ENCODE results near the gene PMEL.
"Not testable (repeated sequence)": the region's sequence is repeated elsewhere in the genome, so short reads cannot be mapped to it uniquely, and the experiment has no call there.

Gene PMEL

GRCh38 chr12:55983232-55983842 is 17.5 kb upstream of the PMEL start:
- DNase-seq (ENCODE audit: low read depth in 3 of 3), result no peak

- DNase-seq (ENCODE audit: low read depth in 3 of 3), result no peak
Measured at GRCh38 chr12:55982319-55982936, 16.6 kb upstream of the PMEL start.

- not testable (repeated sequence) for DNase-seq (ENCODE audit: low read depth in 3 of 3)
Measured at GRCh38 chr12:55981882-55982281, 16.0 kb upstream of the PMEL start.

- no peak for DNase-seq (ENCODE audit: low read depth in 3 of 3)
Measured at GRCh38 chr12:55979069-55979468, 13.2 kb upstream of the PMEL start.

- no peak for DNase-seq (ENCODE audit: low read depth in 3 of 3)
Measured at GRCh38 chr12:55978393-55978792, 12.6 kb upstream of the PMEL start.

DNA sequence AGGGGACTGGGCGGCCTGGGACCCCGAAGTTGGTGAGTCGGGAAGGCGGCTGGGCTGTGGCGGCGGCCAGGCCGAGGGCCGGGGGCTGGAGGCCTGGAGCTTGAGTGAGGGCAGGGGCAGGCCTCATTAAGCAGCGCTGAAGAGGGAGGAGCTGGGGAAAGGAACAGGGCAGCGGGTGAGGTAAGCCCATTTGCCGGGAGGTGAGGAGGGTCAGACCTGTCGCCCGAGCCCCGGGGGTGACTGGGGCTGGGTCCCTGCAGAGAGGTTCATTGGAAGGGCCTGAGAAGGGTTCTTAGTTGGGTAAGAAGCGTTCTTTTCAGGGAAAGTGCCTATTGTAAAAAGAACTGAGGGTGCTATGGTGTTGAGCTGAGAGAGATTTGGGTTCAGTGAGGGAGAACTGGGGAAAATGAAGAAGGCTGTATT is 8.5 kb upstream of the PMEL start:
- peak in 2 of 3 donors; percentile 18 to 48 for DNase-seq (ENCODE audit: low read depth in 3 of 3)

DNA sequence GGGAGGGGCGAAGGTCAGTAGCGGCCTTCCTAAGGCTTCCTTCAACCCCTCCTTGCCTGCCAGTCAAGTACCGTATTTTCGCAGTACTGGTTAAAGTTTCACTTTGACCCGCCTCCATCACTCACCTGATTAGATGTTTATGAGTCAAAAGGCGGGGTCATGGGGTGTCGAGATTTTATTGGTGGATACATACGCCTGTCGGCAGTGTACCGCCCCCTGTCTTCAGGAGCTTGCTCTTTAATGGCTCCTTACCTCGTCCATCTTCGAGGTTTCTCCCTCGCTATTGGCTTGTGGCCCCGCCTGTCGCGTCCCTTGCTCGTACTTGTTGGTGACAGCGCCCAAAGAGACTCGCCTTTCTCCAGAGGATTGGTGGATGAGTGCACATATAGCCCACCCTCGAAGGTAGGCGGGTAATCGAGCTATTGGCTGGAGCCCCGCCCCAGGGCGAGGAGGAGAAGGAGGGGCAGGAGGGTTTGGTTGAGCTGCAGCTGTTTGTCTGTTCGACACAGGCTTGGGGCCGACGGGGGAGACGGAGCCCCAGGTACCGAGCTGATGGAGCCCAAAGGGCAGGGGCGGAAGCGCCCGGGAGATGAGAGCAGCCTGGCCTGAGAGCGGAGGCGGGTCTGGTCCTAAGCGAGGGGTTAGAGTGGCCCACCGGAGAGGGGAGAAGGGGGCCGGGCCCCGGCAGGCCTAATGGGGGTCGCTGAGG is 7.9 kb upstream of the PMEL start, which contains the start of gene RAB5B:
Gene RAB5B (plus strand): TSS at position 480 of the 709 bp plus-strand sequence. CDS start 12,883 bp downstream, outside the sequence.
- DNase-seq (ENCODE audit: low read depth in 3 of 3), result peak; percentile 91 to 99 (median 95)

DNA sequence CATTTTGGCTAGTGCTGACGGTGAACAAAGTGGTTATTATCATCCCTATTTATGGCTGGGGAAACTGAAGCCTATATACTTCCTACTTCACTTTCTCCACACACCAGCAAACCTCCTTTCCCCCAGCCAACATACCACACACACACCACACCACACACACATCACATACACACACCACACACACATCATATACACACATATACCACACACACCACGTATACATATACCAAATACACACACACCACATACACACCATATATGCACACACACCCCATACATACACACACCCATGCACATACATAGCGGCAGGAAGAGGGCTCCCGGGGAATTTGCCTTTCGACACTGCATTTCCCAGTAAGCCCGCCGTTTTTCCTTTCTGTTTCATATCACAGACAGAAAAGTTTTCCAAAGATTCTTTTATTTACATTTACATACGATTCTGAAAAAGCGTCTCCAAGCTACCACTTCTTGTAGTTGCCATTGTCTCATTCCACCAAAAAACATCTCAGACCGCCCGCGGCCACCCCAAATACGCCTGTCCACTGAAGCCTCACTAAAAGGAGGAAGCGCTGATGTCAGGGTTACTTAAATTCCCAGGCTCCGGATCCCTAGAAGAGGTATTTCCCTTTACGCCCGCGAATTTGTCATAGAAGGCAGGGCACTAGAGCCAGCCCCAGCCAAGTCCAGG is 7.2 kb upstream of the PMEL start:
- DNase-seq (ENCODE audit: low read depth in 3 of 3), result no peak

DNA sequence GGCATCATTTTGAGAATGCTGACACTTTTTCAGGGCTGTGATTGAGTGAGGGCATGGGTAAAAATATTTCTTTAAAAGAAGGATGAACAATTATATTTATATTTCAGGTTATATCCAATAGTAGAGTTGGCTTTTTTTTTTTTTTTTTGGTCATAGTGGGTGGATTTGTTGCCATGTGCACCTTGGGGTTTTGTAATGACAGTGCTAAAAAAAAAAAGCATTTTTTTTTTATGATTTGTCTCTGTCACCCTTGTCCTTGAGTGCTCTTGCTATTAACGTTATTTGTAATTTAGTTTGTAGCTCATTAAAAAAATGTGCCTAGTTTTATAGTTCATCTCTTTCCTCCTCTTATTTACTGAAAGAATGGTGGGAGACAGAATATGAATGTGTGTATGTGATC is 6.6 kb upstream of the PMEL start:
- DNase-seq (ENCODE audit: low read depth in 3 of 3), result no peak

DNA sequence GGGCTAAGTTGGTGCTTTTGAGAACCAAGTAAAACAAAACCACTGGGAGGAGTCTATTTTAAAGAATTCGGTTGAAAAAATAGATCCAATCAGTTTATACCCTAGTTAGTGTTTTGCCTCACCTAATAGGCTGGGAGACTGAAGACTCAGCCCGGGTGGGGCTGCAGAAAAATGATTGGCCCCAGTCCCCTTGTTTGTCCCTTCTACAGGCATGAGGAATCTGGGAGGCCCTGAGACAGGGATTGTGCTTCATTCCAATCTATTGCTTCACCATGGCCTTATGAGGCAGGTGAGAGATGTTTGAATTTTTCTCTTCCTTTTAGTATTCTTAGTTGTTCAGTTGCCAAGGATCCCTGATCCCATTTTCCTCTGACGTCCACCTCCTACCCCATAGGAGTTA is 6.2 kb upstream of the PMEL start:
- DNase-seq (ENCODE audit: low read depth in 3 of 3), result no peak

- no peak for DNase-seq (ENCODE audit: low read depth in 3 of 3)
Measured at GRCh38 chr12:55970775-55971174, 4.9 kb upstream of the PMEL start.

DNA sequence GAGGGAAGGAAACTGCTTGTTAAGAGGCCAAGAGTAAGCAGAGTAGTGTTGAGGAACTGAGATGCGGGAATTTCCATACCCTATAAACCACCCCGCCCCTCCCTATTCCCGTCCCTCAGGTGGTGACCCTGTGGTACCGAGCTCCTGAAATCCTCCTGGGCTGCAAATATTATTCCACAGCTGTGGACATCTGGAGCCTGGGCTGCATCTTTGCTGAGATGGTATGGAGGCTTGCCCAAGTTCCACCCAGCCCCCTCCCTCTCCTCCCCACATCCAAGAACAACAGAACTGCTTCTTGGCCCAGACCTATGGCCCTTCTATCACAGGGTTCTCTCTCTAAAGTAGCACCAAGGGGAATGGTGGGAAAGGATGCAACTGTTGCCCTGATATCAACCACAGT is 3.5 kb upstream of the PMEL start:
- no peak for DNase-seq (ENCODE audit: low read depth in 3 of 3)

- peak; percentile 83 to 95 (median 89) for DNase-seq (ENCODE audit: low read depth in 3 of 3)
Measured at GRCh38 chr12:55966408-55967281, 803 bp upstream of the PMEL start, which contains the start of gene CDK2. CDK2 (plus strand) TSS chr12:55966830; CDS start chr12:55967009, 179 bp downstream.

- DNase-seq (ENCODE audit: low read depth in 3 of 3), result no peak
Measured at GRCh38 chr12:55965240-55965639, 602 bp downstream of the PMEL start.

DNA sequence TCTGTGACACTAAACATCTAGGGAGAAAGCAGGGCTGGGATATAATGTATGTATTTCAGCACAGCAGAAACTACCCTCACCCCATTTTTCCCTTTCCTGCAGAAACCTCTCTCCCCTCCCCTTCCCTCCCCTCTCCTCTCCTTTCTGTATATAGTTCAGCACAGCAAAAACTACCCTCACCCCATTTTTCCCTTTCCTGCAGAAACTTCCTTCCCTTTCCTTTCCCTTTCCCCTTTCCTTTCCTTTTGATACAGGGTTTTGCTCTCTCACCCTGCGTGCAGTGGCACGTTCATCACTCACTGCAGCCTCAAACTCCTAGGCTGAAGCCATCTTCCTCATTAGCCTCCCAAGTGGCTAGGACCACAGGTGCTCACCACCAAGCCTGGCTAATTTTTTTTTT is 2.1 kb downstream of the PMEL start:
- DNase-seq (ENCODE audit: low read depth in 3 of 3), result no peak

DNA sequence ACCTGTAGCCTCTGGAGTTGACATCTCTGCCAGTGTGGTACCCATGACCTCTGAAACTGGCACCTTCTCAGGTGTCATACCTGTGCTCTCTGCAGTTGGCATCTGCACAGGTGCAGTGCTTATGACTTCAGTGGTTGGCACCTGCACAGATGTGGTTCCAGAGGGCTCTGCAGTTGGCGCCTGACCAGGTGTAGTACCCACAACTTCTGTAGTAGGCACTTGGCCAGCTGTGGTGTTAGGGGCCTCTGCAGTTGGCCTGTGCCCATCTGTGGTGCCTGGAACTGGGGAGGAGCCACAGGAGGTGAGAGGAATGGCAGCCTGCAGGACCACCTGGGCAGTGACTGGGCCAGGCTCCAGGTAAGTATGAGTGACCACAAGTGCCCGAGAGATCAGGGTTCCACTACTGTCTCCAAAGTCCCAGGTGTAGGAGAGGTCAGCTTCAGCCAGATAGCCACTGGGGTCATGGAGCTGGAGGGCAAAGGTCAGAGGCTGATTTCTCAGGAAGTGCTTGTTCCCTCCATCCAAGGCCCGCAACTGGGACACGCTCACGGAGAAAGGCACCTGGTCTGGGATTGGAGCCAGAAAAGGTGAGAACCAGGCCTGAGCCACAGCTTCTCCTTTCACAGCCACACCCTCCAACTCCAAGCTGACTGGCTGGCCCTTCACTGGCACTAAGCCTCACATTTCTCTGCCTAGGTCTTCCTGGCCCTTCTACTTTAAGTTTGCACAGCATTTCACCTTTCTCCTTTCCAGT is 8.6 kb downstream of the PMEL start:
- no peak for DNase-seq (ENCODE audit: low read depth in 3 of 3)

GRCh38 chr12:55955800-55956508 is 9.9 kb downstream of the PMEL start:
- no peak for DNase-seq (ENCODE audit: low read depth in 3 of 3)

- no peak for DNase-seq (ENCODE audit: low read depth in 3 of 3)
Measured at GRCh38 chr12:55955344-55955743, 10.5 kb downstream of the PMEL start.

DNA sequence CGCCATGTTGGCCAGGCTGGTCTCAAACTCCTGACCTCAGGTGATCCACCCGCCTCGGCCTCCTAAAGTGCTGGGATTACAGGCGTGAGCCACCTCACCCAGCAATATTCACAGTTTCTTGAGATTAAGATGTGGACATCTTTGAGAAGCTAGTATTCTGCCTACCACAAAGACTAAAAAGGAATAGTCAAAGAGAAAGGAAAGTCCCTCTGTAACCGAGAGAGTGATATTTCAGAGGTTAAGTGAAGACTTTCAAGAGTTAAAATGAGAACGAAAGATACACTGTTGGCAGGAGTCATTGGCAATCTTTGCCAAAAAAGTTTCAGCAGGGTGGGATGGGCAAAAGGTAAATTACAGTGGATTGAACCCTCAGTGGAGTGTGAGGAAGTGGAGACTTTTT is 19.3 kb downstream of the PMEL start:
- no peak for DNase-seq (ENCODE audit: low read depth in 3 of 3)

GRCh38 chr12:55942577-55943136 is 23.2 kb downstream of the PMEL start:
- DNase-seq (ENCODE audit: low read depth in 3 of 3), result no peak
